GM23338 (cell line): ENCODE data around the gene HDAC6. TPM values are rescaled to one million over a fixed set of nuclear protein-coding genes. Genes with fewer than 3 reads are reported as not detected.

Experiments used
- ATAC-seq: fragments of 200-7000 bp; cut with Tn5 transposase; 3 replicates; pipeline ENCODE4 v1.9.1; 2020
- DNase-seq: peaks from one replicate; pipeline ENCODE4 v3.0.0-alpha.2; 2015; ENCODE audit warnings: low spot score
- H2AFZ ChIP-seq: fragments of 200-600 bp; sonication (generic); 2 replicates; pipeline ENCODE4 v1.8.0; 2016; ENCODE audit warnings: antibody characterized with exemption, mild to moderate bottlenecking, moderate library complexity
- H3F3A ChIP-seq: fragments of 200-600 bp; sonication (generic); replicated peaks from 2 replicates; pipeline ENCODE4 v1.8.0; 2017; ENCODE audit warnings: antibody characterized with exemption, mixed run types, low read depth
- H3K27ac ChIP-seq: fragments of 200-600 bp; sonication (generic); 2 replicates; pipeline ENCODE4 v1.6.1; 2016; ENCODE audit warnings: low read depth
- H3K27me3 ChIP-seq: fragments of 200-600 bp; sonication (generic); 2 replicates; pipeline ENCODE4 v1.8.0; 2016; ENCODE audit warnings: mild to moderate bottlenecking, mixed run types, moderate library complexity; ENCODE audit not compliant: insufficient read depth
- H3K36me3 ChIP-seq: fragments of 200-600 bp; sonication (generic); 2 replicates; pipeline ENCODE4 v1.8.0; 2016; ENCODE audit warnings: mild to moderate bottlenecking; ENCODE audit not compliant: insufficient read depth
- H3K4me1 ChIP-seq: fragments of 200-600 bp; sonication (generic); 2 replicates; pipeline ENCODE4 v1.8.0; 2016; ENCODE audit warnings: mild to moderate bottlenecking, moderate library complexity; ENCODE audit not compliant: insufficient read depth
- H3K4me2 ChIP-seq: fragments of 200-600 bp; sonication (generic); 2 replicates; pipeline ENCODE4 v1.7.1; 2017; ENCODE audit warnings: mixed run types
- H3K4me3 ChIP-seq: fragments of 200-600 bp; sonication (generic); 2 replicates; pipeline ENCODE4 v1.6.1; 2016; ENCODE audit warnings: mixed run types
- H3K79me2 ChIP-seq: fragments of 200-600 bp; sonication (generic); replicated peaks from 2 replicates; pipeline ENCODE4 v1.8.0; 2017; ENCODE audit warnings: mild to moderate bottlenecking; ENCODE audit not compliant: insufficient read depth
- H3K9me2 ChIP-seq: fragments of 200-600 bp; sonication (generic); 2 replicates; pipeline ENCODE4 v1.8.0; 2017; ENCODE audit not compliant: insufficient read depth
- H4K20me1 ChIP-seq: fragments of 200-600 bp; sonication (generic); replicated peaks from 2 replicates; pipeline ENCODE4 v1.8.0; 2017; ENCODE audit warnings: mild to moderate bottlenecking; ENCODE audit not compliant: insufficient read depth
- H3K27ac Mint-ChIP-seq: 2 replicates; pipeline ENCODE4 v1.8.0; 2020; ENCODE audit warnings: inconsistent platforms, mild to moderate bottlenecking, moderate library complexity, mixed read lengths
- H3K27me3 Mint-ChIP-seq: 3 replicates; pipeline ENCODE4 v1.8.0; 2022; ENCODE audit warnings: low read depth, mild to moderate bottlenecking, moderate library complexity, mixed read lengths, inconsistent platforms; ENCODE audit not compliant: insufficient read depth, poor library complexity
- H3K36me3 Mint-ChIP-seq: 3 replicates; pipeline ENCODE4 v1.8.0; 2021; ENCODE audit warnings: low read depth, mild to moderate bottlenecking, inconsistent platforms, moderate library complexity, mixed read lengths
- H3K4me1 Mint-ChIP-seq: 3 replicates; pipeline ENCODE4 v1.8.0; 2020; ENCODE audit warnings: mild to moderate bottlenecking, inconsistent platforms, mixed read lengths
- H3K4me3 Mint-ChIP-seq: 3 replicates; pipeline ENCODE4 v1.8.0; 2021; ENCODE audit warnings: moderate library complexity, mild to moderate bottlenecking, inconsistent platforms, mixed read lengths
- H3K9me3 Mint-ChIP-seq: 3 replicates; pipeline ENCODE4 v1.8.0; 2020; ENCODE audit warnings: moderate library complexity, mild to moderate bottlenecking, inconsistent platforms, mixed read lengths
- NANOG ChIP-seq: IDR thresholded peaks from 2 replicates; pipeline ENCODE4 v1.6.1; 2016; ENCODE audit warnings: antibody characterized with exemption, borderline replicate concordance
- POLR2AphosphoS5 ChIP-seq: IDR thresholded peaks from 2 replicates; pipeline ENCODE4 v1.6.1; 2016; ENCODE audit warnings: antibody characterized with exemption, low read depth
- polyA plus RNA-seq: library from polyadenylated mRNA; unstranded; fragments of >200 nt; fragmentation: Nextera tagmentation; extraction: Ambion mirVana; gene quantifications from 2 replicates; pipeline ENCODE4 v1.2.1, GENCODE V29; 2016
- total RNA-seq: library from RNA; depleted of rRNA; stranded (reverse); fragments of >200 nt; shearing (Covaris generic); gene quantifications from 2 replicates; pipeline ENCODE4 v1.2.3, GENCODE V29; 2014
- TF ChIP-seq, protein P1 (sequence below): fragments of 250-450 bp; sonication (Bioruptor Pico); IDR thresholded peaks from 2 replicates; pipeline ENCODE4 v1.5.0; 2020; ENCODE audit warnings: mild to moderate bottlenecking, moderate library complexity
- TF ChIP-seq, protein P2 (sequence below), 2 experiments: fragments of 200-600 bp in 1 of 2; sonication (generic) in 1 of 2; conservative IDR thresholded peaks; 2 replicates each; pipeline versions ENCODE4 v1.5.1 to v1.6.1; 2016 to 2017; ENCODE audit warnings: antibody characterized with exemption in 2 of 2, low read depth in 2 of 2, mild to moderate bottlenecking in 2 of 2, moderate library complexity in 1 of 2
- TF ChIP-seq, protein P3 (sequence below): IDR thresholded peaks from 2 replicates; pipeline ENCODE4 v1.6.1; 2016; ENCODE audit warnings: antibody characterized with exemption
- TF ChIP-seq, protein P4 (sequence below): IDR thresholded peaks from one replicate; pipeline ENCODE4 v1.6.1; 2018; ENCODE audit warnings: antibody characterized with exemption; ENCODE audit not compliant: unreplicated experiment

The HDAC6 gene
- total and polyA plus RNA-seq, 2 experiments from 2014 or later: 33.0 to 49.8 TPM

DNA sequence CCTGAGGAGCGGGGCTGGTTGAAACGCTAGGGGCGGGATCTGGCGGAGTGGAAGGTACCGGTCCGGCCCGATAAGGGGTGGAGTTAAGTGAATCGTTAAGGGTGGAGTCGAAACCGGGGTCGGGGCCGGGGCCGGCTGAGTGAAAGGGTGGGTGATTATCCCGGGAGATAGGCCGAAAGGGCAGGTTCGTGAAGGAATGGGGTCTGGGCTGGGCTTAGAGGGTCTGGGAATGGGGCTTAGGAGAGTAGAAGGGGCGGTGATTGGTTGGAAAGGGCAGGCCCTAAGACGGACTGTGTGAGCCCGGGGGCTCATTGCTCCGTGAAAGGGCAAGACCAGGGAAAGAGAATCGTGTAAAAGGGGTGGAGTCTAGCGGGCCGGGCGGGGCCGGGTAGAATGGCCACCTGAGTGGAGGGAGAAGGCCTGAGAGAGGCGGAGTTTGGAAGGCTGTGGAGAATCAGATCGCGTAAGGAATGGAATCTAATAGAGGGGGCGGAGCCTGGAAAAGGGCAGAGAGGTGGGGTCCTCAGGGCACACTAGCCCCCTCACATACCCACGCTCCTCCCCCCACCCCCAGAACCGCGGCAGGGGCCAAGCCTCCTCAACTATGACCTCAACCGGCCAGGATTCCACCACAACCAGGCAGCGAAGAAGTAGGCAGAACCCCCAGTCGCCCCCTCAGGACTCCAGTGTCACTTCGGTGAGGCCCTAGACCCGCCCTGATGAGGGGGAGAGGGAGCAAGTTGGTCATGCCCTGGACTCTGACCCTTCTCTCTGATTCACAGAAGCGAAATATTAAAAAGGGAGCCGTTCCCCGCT, 430 bp downstream of the HDAC6 start:
- H3K9me3 Mint-ChIP-seq: no peaks in the 10 kb centered on the region
- H3K4me1 ChIP-seq: peaks cover 3% of the 10 kb centered on the region; the same call in 1 of the 2 replicates
- peak overlapping the region; percentile 98 for H3K4me3 Mint-ChIP-seq
- H3K27ac ChIP-seq: peak overlapping the region; percentile 96
- no peaks in the 10 kb centered on the region for H3K27me3 ChIP-seq
- no peaks in the 10 kb centered on the region for H3K9me2 ChIP-seq
- peak overlapping the region; percentile 62 for H3K4me3 ChIP-seq
- H3K4me1 Mint-ChIP-seq: peaks cover 6% of the 10 kb centered on the region; the same call in 2 of the 3 replicates
- 0 out of 2 replicates have a peak, but pooled peaks cover 2% of the 10 kb centered on the region for H3F3A ChIP-seq
- ATAC-seq (peak; percentile 68), DNase-seq (peak; percentile 88)
- no peaks in the 10 kb centered on the region for H3K79me2 ChIP-seq
- peak; percentile 42; the same call in 1 of the 2 replicates for TF ChIP-seq POLR2AphosphoS5
- TF ChIP-seq NANOG: no peak
- TF ChIP-seq, protein P1, sequence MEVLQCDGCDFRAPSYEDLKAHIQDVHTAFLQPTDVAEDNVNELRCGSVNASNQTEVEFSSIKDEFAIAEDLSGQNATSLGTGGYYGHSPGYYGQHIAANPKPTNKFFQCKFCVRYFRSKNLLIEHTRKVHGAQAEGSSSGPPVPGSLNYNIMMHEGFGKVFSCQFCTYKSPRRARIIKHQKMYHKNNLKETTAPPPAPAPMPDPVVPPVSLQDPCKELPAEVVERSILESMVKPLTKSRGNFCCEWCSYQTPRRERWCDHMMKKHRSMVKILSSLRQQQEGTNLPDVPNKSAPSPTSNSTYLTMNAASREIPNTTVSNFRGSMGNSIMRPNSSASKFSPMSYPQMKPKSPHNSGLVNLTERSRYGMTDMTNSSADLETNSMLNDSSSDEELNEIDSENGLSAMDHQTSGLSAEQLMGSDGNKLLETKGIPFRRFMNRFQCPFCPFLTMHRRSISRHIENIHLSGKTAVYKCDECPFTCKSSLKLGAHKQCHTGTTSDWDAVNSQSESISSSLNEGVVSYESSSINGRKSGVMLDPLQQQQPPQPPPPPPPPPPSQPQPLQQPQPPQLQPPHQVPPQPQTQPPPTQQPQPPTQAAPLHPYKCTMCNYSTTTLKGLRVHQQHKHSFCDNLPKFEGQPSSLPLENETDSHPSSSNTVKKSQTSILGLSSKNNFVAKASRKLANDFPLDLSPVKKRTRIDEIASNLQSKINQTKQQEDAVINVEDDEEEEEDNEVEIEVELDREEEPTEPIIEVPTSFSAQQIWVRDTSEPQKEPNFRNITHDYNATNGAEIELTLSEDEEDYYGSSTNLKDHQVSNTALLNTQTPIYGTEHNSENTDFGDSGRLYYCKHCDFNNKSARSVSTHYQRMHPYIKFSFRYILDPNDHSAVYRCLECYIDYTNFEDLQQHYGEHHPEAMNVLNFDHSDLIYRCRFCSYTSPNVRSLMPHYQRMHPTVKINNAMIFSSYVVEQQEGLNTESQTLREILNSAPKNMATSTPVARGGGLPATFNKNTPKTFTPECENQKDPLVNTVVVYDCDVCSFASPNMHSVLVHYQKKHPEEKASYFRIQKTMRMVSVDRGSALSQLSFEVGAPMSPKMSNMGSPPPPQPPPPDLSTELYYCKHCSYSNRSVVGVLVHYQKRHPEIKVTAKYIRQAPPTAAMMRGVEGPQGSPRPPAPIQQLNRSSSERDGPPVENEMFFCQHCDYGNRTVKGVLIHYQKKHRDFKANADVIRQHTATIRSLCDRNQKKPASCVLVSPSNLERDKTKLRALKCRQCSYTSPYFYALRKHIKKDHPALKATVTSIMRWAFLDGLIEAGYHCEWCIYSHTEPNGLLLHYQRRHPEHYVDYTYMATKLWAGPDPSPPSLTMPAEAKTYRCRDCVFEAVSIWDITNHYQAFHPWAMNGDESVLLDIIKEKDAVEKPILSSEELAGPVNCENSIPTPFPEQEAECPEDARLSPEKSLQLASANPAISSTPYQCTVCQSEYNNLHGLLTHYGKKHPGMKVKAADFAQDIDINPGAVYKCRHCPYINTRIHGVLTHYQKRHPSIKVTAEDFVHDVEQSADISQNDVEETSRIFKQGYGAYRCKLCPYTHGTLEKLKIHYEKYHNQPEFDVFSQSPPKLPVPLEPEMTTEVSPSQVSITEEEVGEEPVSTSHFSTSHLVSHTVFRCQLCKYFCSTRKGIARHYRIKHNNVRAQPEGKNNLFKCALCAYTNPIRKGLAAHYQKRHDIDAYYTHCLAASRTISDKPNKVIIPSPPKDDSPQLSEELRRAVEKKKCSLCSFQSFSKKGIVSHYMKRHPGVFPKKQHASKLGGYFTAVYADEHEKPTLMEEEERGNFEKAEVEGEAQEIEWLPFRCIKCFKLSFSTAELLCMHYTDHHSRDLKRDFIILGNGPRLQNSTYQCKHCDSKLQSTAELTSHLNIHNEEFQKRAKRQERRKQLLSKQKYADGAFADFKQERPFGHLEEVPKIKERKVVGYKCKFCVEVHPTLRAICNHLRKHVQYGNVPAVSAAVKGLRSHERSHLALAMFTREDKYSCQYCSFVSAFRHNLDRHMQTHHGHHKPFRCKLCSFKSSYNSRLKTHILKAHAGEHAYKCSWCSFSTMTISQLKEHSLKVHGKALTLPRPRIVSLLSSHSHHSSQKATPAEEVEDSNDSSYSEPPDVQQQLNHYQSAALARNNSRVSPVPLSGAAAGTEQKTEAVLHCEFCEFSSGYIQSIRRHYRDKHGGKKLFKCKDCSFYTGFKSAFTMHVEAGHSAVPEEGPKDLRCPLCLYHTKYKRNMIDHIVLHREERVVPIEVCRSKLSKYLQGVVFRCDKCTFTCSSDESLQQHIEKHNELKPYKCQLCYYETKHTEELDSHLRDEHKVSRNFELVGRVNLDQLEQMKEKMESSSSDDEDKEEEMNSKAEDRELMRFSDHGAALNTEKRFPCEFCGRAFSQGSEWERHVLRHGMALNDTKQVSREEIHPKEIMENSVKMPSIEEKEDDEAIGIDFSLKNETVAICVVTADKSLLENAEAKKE (CRISPR knock-in tag): no peak
- H3K36me3 Mint-ChIP-seq: peaks cover 19% of the 10 kb centered on the region
- peak overlapping the region; percentile 80 for H3K4me2 ChIP-seq
- peaks cover 8% of the 10 kb centered on the region for H3K27me3 Mint-ChIP-seq
- no peak overlapping the region for H2AFZ ChIP-seq
- H3K27ac Mint-ChIP-seq: peak overlapping the region; percentile 100
- no peaks in the 10 kb centered on the region for H3K36me3 ChIP-seq
- H4K20me1 ChIP-seq: no peaks in the 10 kb centered on the region

DNA sequence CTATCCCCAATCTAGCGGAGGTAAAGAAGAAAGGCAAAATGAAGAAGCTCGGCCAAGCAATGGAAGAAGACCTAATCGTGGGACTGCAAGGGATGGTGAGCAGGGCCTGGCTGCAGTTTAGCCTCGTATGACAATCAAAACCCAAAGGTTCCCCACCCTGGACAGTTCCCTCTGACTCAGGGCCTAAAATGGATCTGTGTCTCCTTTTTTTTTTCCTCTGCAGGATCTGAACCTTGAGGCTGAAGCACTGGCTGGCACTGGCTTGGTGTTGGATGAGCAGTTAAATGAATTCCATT, 986 bp downstream of the HDAC6 start:
- H3K4me2 ChIP-seq: peak overlapping the region; percentile 80
- ATAC-seq (no peak), DNase-seq (no peak)
- H3F3A ChIP-seq: 0 out of 2 replicates have a peak, but pooled peaks cover 2% of the 10 kb centered on the region
- peaks cover 8% of the 10 kb centered on the region for H3K27me3 Mint-ChIP-seq
- H2AFZ ChIP-seq: no peak overlapping the region
- H4K20me1 ChIP-seq: no peaks in the 10 kb centered on the region
- peaks cover 3% of the 10 kb centered on the region; the same call in 1 of the 2 replicates for H3K4me1 ChIP-seq
- peak overlapping the region; percentile 98 for H3K4me3 Mint-ChIP-seq
- peaks cover 6% of the 10 kb centered on the region; the same call in 2 of the 3 replicates for H3K4me1 Mint-ChIP-seq
- no peaks in the 10 kb centered on the region for H3K36me3 ChIP-seq
- H3K9me2 ChIP-seq: no peaks in the 10 kb centered on the region
- H3K79me2 ChIP-seq: no peaks in the 10 kb centered on the region
- peak overlapping the region; percentile 100 for H3K27ac Mint-ChIP-seq
- peaks cover 19% of the 10 kb centered on the region for H3K36me3 Mint-ChIP-seq
- no peaks in the 10 kb centered on the region for H3K9me3 Mint-ChIP-seq
- H3K27ac ChIP-seq: peak overlapping the region; percentile 93
- H3K27me3 ChIP-seq: no peaks in the 10 kb centered on the region
- TF ChIP-seq, protein P2, sequence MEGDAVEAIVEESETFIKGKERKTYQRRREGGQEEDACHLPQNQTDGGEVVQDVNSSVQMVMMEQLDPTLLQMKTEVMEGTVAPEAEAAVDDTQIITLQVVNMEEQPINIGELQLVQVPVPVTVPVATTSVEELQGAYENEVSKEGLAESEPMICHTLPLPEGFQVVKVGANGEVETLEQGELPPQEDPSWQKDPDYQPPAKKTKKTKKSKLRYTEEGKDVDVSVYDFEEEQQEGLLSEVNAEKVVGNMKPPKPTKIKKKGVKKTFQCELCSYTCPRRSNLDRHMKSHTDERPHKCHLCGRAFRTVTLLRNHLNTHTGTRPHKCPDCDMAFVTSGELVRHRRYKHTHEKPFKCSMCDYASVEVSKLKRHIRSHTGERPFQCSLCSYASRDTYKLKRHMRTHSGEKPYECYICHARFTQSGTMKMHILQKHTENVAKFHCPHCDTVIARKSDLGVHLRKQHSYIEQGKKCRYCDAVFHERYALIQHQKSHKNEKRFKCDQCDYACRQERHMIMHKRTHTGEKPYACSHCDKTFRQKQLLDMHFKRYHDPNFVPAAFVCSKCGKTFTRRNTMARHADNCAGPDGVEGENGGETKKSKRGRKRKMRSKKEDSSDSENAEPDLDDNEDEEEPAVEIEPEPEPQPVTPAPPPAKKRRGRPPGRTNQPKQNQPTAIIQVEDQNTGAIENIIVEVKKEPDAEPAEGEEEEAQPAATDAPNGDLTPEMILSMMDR (conservative IDR thresholded peaks at IDR 0.05; ENCODE audit: low read depth in 2 of 2): no peak
- TF ChIP-seq, protein P3, sequence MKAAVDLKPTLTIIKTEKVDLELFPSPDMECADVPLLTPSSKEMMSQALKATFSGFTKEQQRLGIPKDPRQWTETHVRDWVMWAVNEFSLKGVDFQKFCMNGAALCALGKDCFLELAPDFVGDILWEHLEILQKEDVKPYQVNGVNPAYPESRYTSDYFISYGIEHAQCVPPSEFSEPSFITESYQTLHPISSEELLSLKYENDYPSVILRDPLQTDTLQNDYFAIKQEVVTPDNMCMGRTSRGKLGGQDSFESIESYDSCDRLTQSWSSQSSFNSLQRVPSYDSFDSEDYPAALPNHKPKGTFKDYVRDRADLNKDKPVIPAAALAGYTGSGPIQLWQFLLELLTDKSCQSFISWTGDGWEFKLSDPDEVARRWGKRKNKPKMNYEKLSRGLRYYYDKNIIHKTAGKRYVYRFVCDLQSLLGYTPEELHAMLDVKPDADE: no peak
- TF ChIP-seq, protein P4, sequence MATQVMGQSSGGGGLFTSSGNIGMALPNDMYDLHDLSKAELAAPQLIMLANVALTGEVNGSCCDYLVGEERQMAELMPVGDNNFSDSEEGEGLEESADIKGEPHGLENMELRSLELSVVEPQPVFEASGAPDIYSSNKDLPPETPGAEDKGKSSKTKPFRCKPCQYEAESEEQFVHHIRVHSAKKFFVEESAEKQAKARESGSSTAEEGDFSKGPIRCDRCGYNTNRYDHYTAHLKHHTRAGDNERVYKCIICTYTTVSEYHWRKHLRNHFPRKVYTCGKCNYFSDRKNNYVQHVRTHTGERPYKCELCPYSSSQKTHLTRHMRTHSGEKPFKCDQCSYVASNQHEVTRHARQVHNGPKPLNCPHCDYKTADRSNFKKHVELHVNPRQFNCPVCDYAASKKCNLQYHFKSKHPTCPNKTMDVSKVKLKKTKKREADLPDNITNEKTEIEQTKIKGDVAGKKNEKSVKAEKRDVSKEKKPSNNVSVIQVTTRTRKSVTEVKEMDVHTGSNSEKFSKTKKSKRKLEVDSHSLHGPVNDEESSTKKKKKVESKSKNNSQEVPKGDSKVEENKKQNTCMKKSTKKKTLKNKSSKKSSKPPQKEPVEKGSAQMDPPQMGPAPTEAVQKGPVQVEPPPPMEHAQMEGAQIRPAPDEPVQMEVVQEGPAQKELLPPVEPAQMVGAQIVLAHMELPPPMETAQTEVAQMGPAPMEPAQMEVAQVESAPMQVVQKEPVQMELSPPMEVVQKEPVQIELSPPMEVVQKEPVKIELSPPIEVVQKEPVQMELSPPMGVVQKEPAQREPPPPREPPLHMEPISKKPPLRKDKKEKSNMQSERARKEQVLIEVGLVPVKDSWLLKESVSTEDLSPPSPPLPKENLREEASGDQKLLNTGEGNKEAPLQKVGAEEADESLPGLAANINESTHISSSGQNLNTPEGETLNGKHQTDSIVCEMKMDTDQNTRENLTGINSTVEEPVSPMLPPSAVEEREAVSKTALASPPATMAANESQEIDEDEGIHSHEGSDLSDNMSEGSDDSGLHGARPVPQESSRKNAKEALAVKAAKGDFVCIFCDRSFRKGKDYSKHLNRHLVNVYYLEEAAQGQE: peak; percentile 35
- peak overlapping the region; percentile 62 for H3K4me3 ChIP-seq
